Measurements from ENCODE around the gene ACSF2.

- no peak for TF ChIP-seq CTCF (IDR thresholded peaks at IDR 0.05; ENCODE audit: low read length)
- TF ChIP-seq EZH2phosphoT487 (IDR thresholded peaks at IDR 0.05; ENCODE audit: low read length), result no peak
Measured at GRCh38 chr17:50481648-50482047, 55.6 kb downstream of the ACSF2 start.
